ENCODE results near the gene SH2D5. TPM values are rescaled to one million over a fixed set of nuclear protein-coding genes. Genes with fewer than 3 reads are reported as not detected.
A peak's percentile ranks its signal among the peaks of the same experiment; 100 is the strongest.

Gene SH2D5
- total RNA-seq, 1 experiment from 2014 or later: 10.4 TPM

- Histone ChIP-seq H3K4me1 (ENCODE audit: control insufficient read depth in 1 of 2, insufficient read depth in 2 of 2, low read length in 2 of 2) (peaks cover 6 to 51% of the 10 kb centered on the region in 2 experiments), H4K20me1 (ENCODE audit: insufficient read depth) (no peaks in the 10 kb centered on the region), H3K79me2 (ENCODE audit: insufficient read depth, low read length) (peaks cover 5% of the 10 kb centered on the region; the same call in 1 of the 2 replicates), H3K9me3 (ENCODE audit: control insufficient read depth in 1 of 2, insufficient read depth in 1 of 2, low read depth in 1 of 2, low read length in 2 of 2) (no peaks in the 10 kb centered on the region), H3K4me3 (replicated peaks in 1 of 2; ENCODE audit: low read depth in 1 of 2, low read length in 2 of 2) (no peak overlapping the region), H2AFZ (ENCODE audit: low read depth, low read length, poor library complexity, severe bottlenecking) (no peak overlapping the region), H3K36me3 (ENCODE audit: control insufficient read depth in 1 of 2, insufficient read depth in 2 of 2, low read length in 2 of 2) (no peaks in the 10 kb centered on the region), H3K9me2 (ENCODE audit: insufficient read depth) (no peaks in the 10 kb centered on the region), H3K27ac (ENCODE audit: low read depth, low read length) (no peak overlapping the region), H3K9ac (ENCODE audit: low read length) (no peak overlapping the region), H3K4me2 (ENCODE audit: low read length) (no peak overlapping the region), H3K27me3 (ENCODE audit: insufficient read depth, low read length) (no peaks in the 10 kb centered on the region)
- no peak for ATAC-seq
- TF ChIP-seq CTCF (IDR thresholded peaks at IDR 0.05 in 2 of 3, conservative IDR thresholded peaks at IDR 0.05 in 1 of 3; ENCODE audit: borderline replicate concordance in 1 of 3, insufficient read depth in 1 of 3, low read depth in 2 of 3, low read length in 2 of 3): peak in 2 of 3 experiments; percentile 35 to 44; a peak in 2 of 6 replicates
- TF ChIP-seq TCF7L2 (IDR thresholded peaks at IDR 0.05; ENCODE audit: borderline replicate concordance, extremely low read depth, insufficient read depth, insufficient read length): no peak
- DNase-seq (ENCODE audit: low read depth, low spot score): no peak
- POLR2A ChIA-PET: no interaction called here
- CTCF ChIA-PET: interaction anchor here (1.7 kb wide), 1 partner anchor 31 kb away, joined by 7 read pairs; no protein-coding TSS in a partner anchor
- intact Hi-C loops (cut with micrococcal nuclease): no loop called here
- RAD21 ChIA-PET (ENCODE audit: low non-redundant PET in 1 of 2, low total read pairs in 2 of 2, uncharacterized antibody in 2 of 2, unreplicated experiment in 2 of 2): interaction anchor here in 1 of 2 experiments (0.6 kb wide), 1 partner anchor 151 kb away, joined by 4 read pairs; no protein-coding TSS in a partner anchor
- no TSS peak for BruUV-seq (replicated peaks)
Measured at GRCh38 chr1:20727746-20728316, 4.7 kb downstream of the SH2D5 start.

- Histone ChIP-seq H3K27ac (ENCODE audit: low read depth, low read length) (no peak overlapping the region), H3K4me2 (ENCODE audit: low read length) (no peak overlapping the region), H3K9ac (ENCODE audit: low read length) (no peak overlapping the region), H3K36me3 (ENCODE audit: control insufficient read depth in 1 of 2, insufficient read depth in 2 of 2, low read length in 2 of 2) (no peaks in the 10 kb centered on the region), H3K9me2 (ENCODE audit: insufficient read depth) (no peaks in the 10 kb centered on the region), H3K79me2 (ENCODE audit: insufficient read depth, low read length) (peaks cover 5% of the 10 kb centered on the region; the same call in 1 of the 2 replicates), H3K9me3 (ENCODE audit: control insufficient read depth in 1 of 2, insufficient read depth in 1 of 2, low read depth in 1 of 2, low read length in 2 of 2) (no peaks in the 10 kb centered on the region), H3K27me3 (ENCODE audit: insufficient read depth, low read length) (no peaks in the 10 kb centered on the region), H3K4me1 (ENCODE audit: control insufficient read depth in 1 of 2, insufficient read depth in 2 of 2, low read length in 2 of 2) (peaks cover 0 to 44% of the 10 kb centered on the region in 2 experiments; a peak in 3 of 4 replicates), H2AFZ (ENCODE audit: low read depth, low read length, poor library complexity, severe bottlenecking) (no peak overlapping the region), H4K20me1 (ENCODE audit: insufficient read depth) (no peaks in the 10 kb centered on the region), H3K4me3 (replicated peaks in 1 of 2; ENCODE audit: low read depth in 1 of 2, low read length in 2 of 2) (no peak overlapping the region)
- ChIA-PET RAD21 (ENCODE audit: low non-redundant PET in 1 of 2, low total read pairs in 2 of 2, uncharacterized antibody in 2 of 2, unreplicated experiment in 2 of 2) (interaction anchor here in 1 of 2 experiments (0.6 kb wide), 1 partner anchor 151 kb away, joined by 4 read pairs; no protein-coding TSS in a partner anchor), CTCF (interaction anchor here (1.1 to 1.7 kb wide), 2 partner anchors 30 to 31 kb away, joined by 3 to 7 read pairs; no protein-coding TSS in a partner anchor), POLR2A (no interaction called here)
- BruUV-seq (replicated peaks): no TSS peak
- intact Hi-C loops (cut with micrococcal nuclease): no loop called here
- ATAC-seq: no peak
- DNase-seq (ENCODE audit: low read depth, low spot score): no peak
- no peak for TF ChIP-seq MAX (IDR thresholded peaks at IDR 0.05)
- TF ChIP-seq ZBTB33 (IDR thresholded peaks at IDR 0.05; ENCODE audit: extremely low read depth, insufficient replicate concordance, low read length): no peak
- TF ChIP-seq RAD21 (IDR thresholded peaks at IDR 0.05; ENCODE audit: low read depth): no peak
- no peak for TF ChIP-seq SRF (IDR thresholded peaks at IDR 0.05; ENCODE audit: low read depth)
- no peak for TF ChIP-seq FOSL1 (IDR thresholded peaks at IDR 0.05; ENCODE audit: low read depth)
- TF ChIP-seq EZH2 (IDR thresholded peaks at IDR 0.05): no peak
Measured at GRCh38 chr1:20726932-20727745, 5.4 kb downstream of the SH2D5 start.
